MCF 10A (cell line): ENCODE data around the gene GSTO1. TPM values are rescaled to one million over a fixed set of nuclear protein-coding genes. Genes with fewer than 3 reads are reported as not detected.

Experiments used
- BruUV-seq: library from RNA; stranded (reverse); fragments of 400-500 nt; replicated peaks from 2 replicates; lab custom pipeline; 2021; lab: Mats Ljungman, UMichigan
- CTCF ChIA-PET: fragments of 300-600 bp; sonication (Branson Sonifier 250); formaldehyde crosslinking; extraction: SDS; loops from one replicate; lab custom pipeline; 2021; ENCODE audit warnings: antibody characterized with exemption, inconsistent platforms; lab: Yijun Ruan, JAX
- POLR2A ChIA-PET: fragments of 300-600, 350-650 bp; sonication (Branson Sonifier 250); formaldehyde crosslinking; extraction: SDS; loops from one replicate; lab custom pipeline; 2020; ENCODE audit warnings: antibody characterized with exemption, inconsistent platforms; lab: Yijun Ruan, JAX
- DNase-seq: peaks from one replicate; pipeline ENCODE4 v3.0.0-alpha.2; 2018; ENCODE audit not compliant: unreplicated experiment
- H3K27ac Mint-ChIP-seq: one replicate; pipeline ENCODE4 v1.8.0; 2022; ENCODE audit warnings: mild to moderate bottlenecking, low read depth, mixed read lengths; ENCODE audit not compliant: unreplicated experiment
- H3K27me3 Mint-ChIP-seq: one replicate; pipeline ENCODE4 v1.8.0; 2022; ENCODE audit warnings: mixed read lengths; ENCODE audit not compliant: insufficient read depth, unreplicated experiment
- H3K36me3 Mint-ChIP-seq: one replicate; pipeline ENCODE4 v1.8.0; 2022; ENCODE audit warnings: mild to moderate bottlenecking, moderate library complexity, mixed read lengths; ENCODE audit not compliant: insufficient read depth, unreplicated experiment
- H3K4me1 Mint-ChIP-seq: one replicate; pipeline ENCODE4 v1.8.0; 2022; ENCODE audit warnings: mixed read lengths; ENCODE audit not compliant: insufficient read depth, unreplicated experiment
- H3K4me3 Mint-ChIP-seq: one replicate; pipeline ENCODE4 v1.8.0; 2022; ENCODE audit warnings: mild to moderate bottlenecking, moderate library complexity, mixed read lengths; ENCODE audit not compliant: unreplicated experiment
- H3K9me3 Mint-ChIP-seq: one replicate; pipeline ENCODE4 v1.8.0; 2022; ENCODE audit warnings: mixed read lengths; ENCODE audit not compliant: unreplicated experiment
- CTCF ChIP-seq: fragments of 200-600 bp; IDR thresholded peaks from one replicate; pipeline ENCODE4 v1.8.0; 2022; ENCODE audit warnings: antibody characterized with exemption, mild to moderate bottlenecking; ENCODE audit not compliant: unreplicated experiment
- intact Hi-C: fragments of 100-400 bp; cut with micrococcal nuclease; formaldehyde crosslinking; loops from 2 replicates; pipeline ENCODE4 v1.14.1; 2022
- total RNA-seq: library from RNA; stranded (reverse); gene quantifications from 2 replicates; pipeline ENCODE4 v1.2.3, GENCODE V29; 2022

GSTO1 gene
- total RNA-seq, 1 experiment from 2014 or later, result 61.8 TPM

DNA sequence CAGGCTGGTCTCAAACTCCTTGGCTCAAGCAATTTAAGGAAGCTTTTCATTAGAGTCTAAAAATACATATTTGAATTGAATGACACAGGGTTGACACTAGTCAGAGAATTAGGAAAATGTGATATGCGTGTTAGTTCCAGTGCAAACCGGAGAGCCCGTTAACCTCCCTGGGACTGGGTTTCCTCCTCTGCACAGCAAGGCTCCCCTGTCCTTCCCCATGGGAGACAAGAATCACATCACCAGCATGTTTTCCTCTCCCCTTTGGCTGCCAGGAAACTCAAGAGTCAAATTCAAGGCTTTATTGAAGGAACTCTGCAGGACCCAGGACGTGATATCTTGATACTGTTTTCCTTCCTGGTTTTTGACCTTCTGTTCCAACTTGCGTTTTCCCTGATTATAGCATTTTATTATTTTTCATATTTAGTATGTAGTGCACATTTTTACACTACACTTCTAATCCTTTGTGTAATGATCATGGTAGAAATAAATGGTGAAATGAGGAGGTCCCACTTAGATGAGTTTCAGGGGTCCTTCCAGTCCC lies 39.2 kb downstream of the GSTO1 start:
- intact Hi-C loops, result loop anchor here (5.0 kb wide), 1 partner anchor 328 kb away; no protein-coding TSS in a partner anchor
- Mint-ChIP-seq H3K27ac (peak overlapping the region; percentile 49), H3K4me1 (peaks cover 6% of the 10 kb centered on the region), H3K4me3 (no peak overlapping the region), H3K9me3 (no peaks in the 10 kb centered on the region), H3K27me3 (no peaks in the 10 kb centered on the region), H3K36me3 (peaks cover 17% of the 10 kb centered on the region)
- BruUV-seq, result no TSS peak
- CTCF ChIA-PET, result interaction anchor here (0.6 to 13.1 kb wide), 13 partner anchors 11 to 856 kb away, joined by 3 to 406 read pairs (median 6); partner anchors contain the start of gene CFAP58
- POLR2A ChIA-PET, result interaction anchor here (0.7 to 1.7 kb wide), 9 partner anchors 11 to 46 kb away, joined by 3 to 7 read pairs (median 4); partner anchors contain the start of genes GSTO2 and ITPRIP
- no peak for DNase-seq
- TF ChIP-seq CTCF, result no peak

DNA sequence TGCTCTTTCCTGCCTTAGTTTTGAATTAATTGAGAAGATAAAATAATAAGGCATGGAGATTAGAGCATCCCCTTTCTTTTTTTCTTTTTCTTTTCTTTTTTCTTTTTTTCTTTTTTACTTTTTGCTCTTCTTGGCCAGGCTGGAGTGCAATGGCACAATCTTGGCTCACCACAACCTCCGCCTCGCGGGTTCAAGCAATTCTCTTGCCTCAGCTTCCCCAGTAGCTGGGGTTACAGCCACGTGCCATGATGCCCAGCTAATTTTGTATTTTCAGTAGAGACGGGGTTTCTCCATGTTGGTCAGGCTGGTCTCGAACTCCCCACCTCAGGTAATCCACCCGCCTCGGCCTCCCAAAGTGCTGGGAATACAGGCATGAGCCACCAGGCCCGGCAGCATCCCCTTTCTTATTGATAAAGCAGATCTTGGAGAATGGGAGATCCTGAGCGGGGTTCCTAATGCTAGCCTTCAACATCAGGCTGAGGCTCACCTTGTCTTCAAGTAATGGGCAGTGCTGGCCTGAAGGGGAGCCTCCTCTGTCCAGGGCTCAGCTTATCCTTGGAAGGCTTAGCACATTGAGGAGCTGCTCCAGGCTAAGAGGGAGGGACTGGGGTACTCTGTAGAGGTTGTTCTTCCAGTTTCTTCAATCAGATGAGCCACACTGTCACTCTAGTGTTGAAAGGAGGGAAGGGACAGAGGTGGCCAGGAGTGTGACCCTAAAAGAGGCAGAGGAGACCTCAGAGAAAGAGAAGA lies 42.2 kb downstream of the GSTO1 start:
- Mint-ChIP-seq H3K27me3 (no peaks in the 10 kb centered on the region), H3K27ac (no peak overlapping the region), H3K36me3 (peaks cover 23% of the 10 kb centered on the region), H3K4me3 (no peak overlapping the region), H3K9me3 (no peaks in the 10 kb centered on the region), H3K4me1 (peaks cover 32% of the 10 kb centered on the region)
- POLR2A ChIA-PET, result no interaction called here
- DNase-seq, result no peak
- BruUV-seq, result no TSS peak
- intact Hi-C loops, result no loop called here
- TF ChIP-seq CTCF, result no peak
- CTCF ChIA-PET, result interaction anchor here (0.7 to 13.1 kb wide), 6 partner anchors 9 to 55 kb away, joined by 3 to 406 read pairs (median 90); partner anchors contain the start of genes CFAP58 and ITPRIP

- peak; percentile 34 for TF ChIP-seq CTCF
- intact Hi-C loops, result no loop called here
Measured at GRCh38 chr10:104297697-104298660, 43.3 kb downstream of the GSTO1 start.

More at GRCh38 chr10:104297697-104298660, 43.3 kb downstream of the GSTO1 start:
- peaks cover 14% of the 10 kb centered on the region for H3K36me3 Mint-ChIP-seq
- H3K4me3 Mint-ChIP-seq, result no peak overlapping the region
- H3K9me3 Mint-ChIP-seq, result peaks cover under 1% of the 10 kb centered on the region
- peak overlapping the region; percentile 7 for H3K27ac Mint-ChIP-seq
- POLR2A ChIA-PET, result interaction anchor here (0.5 to 2.0 kb wide), 5 partner anchors 23 to 239 kb away, joined by 3 to 10 read pairs (median 4); partner anchors contain the start of gene ITPRIP
- H3K4me1 Mint-ChIP-seq, result peaks cover 32% of the 10 kb centered on the region
- BruUV-seq, result no TSS peak
- no peaks in the 10 kb centered on the region for H3K27me3 Mint-ChIP-seq
- CTCF ChIA-PET, result interaction anchor here (0.6 to 13.1 kb wide), 13 partner anchors 8 to 55 kb away, joined by 3 to 406 read pairs (median 4); partner anchors contain the start of gene CFAP58
- no peak for DNase-seq
